Fibroblast of skin of right quadriceps (primary cell): ENCODE data around the gene TCFL5.

ENCODE experiments used
- DNase-seq: peaks from one replicate; pipeline ENCODE4 v3.0.0-alpha.2; 2013

The TCFL5 gene

GRCh38 chr20:62794007-62794724 is 67.5 kb downstream of the TCFL5 start:
- peak; percentile 96 for DNase-seq

DNA sequence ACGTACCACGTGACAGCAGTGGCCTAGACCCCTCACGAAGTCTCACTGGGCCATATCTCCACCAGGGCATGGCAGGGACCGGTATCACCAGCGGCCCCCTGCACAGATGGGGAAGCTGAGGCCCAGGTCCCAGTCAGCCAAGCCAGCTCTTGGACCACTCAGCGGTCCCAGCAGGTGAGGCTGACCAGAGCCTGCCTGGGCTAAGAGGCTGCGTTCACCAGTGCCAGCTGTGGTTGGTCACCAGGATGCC is 67.9 kb downstream of the TCFL5 start:
- DNase-seq: no peak

DNA sequence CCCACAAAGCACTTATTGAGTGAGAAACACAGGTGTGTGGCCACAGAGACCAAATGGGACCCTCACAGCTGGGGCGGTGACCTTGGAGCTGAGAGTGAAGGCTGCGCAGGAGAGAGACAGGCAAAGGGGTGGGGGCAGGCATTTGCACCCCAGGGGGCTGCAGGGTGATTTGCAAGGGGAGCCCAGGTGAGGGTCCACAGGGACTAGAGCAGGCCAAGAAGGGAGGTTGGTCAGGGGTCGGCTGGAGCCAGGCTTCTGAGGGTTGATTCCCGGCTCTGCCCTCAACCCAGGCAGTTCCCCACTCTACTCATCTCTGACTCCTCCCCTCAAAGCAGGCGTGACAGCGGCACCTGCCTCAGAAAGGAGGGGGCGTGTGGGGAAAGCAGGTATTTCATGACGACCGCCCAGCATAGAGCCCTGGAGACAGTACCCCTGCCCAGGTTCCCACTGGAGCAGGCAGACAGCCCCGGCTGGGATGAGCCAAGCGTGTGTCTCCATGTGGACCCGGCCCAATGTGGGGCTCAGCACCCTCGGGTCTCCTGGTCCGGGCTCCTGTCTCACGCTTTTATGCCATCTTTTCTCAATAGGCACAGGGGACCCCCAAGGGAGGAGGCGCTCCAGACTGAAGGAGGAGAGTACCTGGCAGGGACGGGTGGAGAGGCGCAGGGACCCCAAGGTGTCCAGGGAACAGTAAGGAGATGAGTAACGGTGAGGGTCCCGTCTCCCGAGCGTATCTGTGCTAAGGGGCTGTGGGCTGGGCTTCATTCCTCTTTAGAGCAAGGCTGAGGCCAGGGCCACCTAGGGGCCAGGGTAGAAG is 68.5 kb downstream of the TCFL5 start:
- no peak for DNase-seq

DNA sequence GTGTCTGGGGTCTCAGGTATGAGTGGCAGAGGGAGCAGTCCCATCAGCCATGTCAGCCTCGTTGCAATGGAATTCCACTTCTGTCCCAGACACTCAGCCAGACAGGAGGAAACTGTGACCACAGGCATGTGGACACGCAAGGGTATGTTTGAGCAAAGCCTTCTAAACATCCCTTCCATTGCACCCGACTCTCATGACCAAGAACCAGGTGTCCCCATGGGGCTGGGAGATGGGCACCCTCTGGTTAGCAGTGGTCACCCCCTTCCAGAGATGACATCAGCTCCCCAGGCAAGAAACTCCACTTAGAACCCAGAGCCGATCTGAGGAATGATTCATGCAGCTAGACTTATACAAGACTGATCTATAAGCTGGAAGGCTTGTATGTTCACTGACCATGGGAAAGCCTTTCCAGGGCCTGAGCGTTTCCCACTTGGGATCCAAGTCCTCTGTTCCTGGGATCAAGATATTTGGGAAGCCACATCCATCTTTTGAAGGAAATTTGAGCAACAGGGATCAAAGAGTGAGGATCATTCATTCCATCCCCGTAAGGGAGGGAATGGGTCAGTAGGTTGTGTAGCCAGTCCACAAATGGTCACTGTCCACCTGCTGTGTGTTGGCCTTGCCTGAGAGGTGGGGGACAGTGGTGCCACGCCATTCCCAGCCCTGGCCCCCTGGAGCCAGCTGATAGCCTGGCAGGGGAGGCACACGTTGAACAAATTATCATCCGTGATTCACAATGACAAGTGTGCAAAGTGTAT is 69.3 kb downstream of the TCFL5 start:
- DNase-seq: peak; percentile 51

- peak; percentile 90 for DNase-seq
These were observed 70.1 kb downstream of the TCFL5 start for GRCh38 chr20:62791301-62792181.
